ENCODE measurements around the gene OTULINL. TPM values are rescaled to one million over a fixed set of nuclear protein-coding genes. Genes with fewer than 3 reads are reported as not detected.

Gene OTULINL
- polyA plus RNA-seq, 3 donors: 56.8 to 107 (median 92.9) TPM

GRCh38 chr5:14590949-14591348, 9.4 kb downstream of the OTULINL start:
- Histone ChIP-seq H2AFZ (ENCODE audit: insufficient read depth, low read depth, low read length, poor library complexity, severe bottlenecking) (no peak overlapping the region), H3K79me2 (ENCODE audit: insufficient read depth, low read length) (peaks cover 100% of the 10 kb centered on the region), H4K20me1 (ENCODE audit: insufficient read depth, low read length) (peaks cover 98% of the 10 kb centered on the region), H3K4me2 (replicated peaks; ENCODE audit: extremely low read depth, low read length, poor library complexity, severe bottlenecking) (no peak overlapping the region), H3K9ac (ENCODE audit: insufficient read depth, low read length, poor library complexity, severe bottlenecking) (no peak overlapping the region), H3K27me3 (ENCODE audit: control insufficient read depth in 2 of 2, insufficient read depth in 2 of 2, low read length in 2 of 2) (no peaks in the 10 kb centered on the region), H3K27ac (ENCODE audit: low read depth in 1 of 2, low read length in 2 of 2) (peak overlapping the region; percentile 42 to 91), H3K4me1 (ENCODE audit: control insufficient read depth in 1 of 2, insufficient read depth in 2 of 2, low read length in 2 of 2) (peaks cover 92 to 99% of the 10 kb centered on the region in 2 donors), H3K4me3 (replicated peaks in 1 of 3; ENCODE audit: low read depth in 2 of 3, low read length in 3 of 3) (no peak overlapping the region), H3K9me3 (replicated peaks in 1 of 2; ENCODE audit: control insufficient read depth in 1 of 2, insufficient read depth in 1 of 2, low read length in 2 of 2) (no peaks in the 10 kb centered on the region), H3K36me3 (replicated peaks in 1 of 2; ENCODE audit: control insufficient read depth in 1 of 2, insufficient read depth in 2 of 2, low read length in 2 of 2) (peaks cover 0 to 4% of the 10 kb centered on the region in 2 donors)
- H3K4me3 Mint-ChIP-seq: no peak overlapping the region
- H3K27ac Mint-ChIP-seq: peak overlapping the region; percentile 26 to 85 (median 57)
- DNase-seq: no peak
- WGBS (ENCODE audit: insufficient coverage): 89% methylated on average over 1 of the region's 2 CpGs
- intact Hi-C loops (cut with micrococcal nuclease): loop anchor here in 1 of 2 donors (10.0 kb wide), 2 partner anchors 126 to 256 kb away; no protein-coding TSS in a partner anchor
- H3K36me3 Mint-ChIP-seq: peaks cover 6 to 16% of the 10 kb centered on the region in 2 donors
- peaks cover 0 to 1% (median 0%) of the 10 kb centered on the region in 3 donors for H3K27me3 Mint-ChIP-seq (ENCODE audit: low read depth in 3 of 3)
- peaks cover 94% of the 10 kb centered on the region for H3K4me1 Mint-ChIP-seq
- TF ChIP-seq, protein P1, sequence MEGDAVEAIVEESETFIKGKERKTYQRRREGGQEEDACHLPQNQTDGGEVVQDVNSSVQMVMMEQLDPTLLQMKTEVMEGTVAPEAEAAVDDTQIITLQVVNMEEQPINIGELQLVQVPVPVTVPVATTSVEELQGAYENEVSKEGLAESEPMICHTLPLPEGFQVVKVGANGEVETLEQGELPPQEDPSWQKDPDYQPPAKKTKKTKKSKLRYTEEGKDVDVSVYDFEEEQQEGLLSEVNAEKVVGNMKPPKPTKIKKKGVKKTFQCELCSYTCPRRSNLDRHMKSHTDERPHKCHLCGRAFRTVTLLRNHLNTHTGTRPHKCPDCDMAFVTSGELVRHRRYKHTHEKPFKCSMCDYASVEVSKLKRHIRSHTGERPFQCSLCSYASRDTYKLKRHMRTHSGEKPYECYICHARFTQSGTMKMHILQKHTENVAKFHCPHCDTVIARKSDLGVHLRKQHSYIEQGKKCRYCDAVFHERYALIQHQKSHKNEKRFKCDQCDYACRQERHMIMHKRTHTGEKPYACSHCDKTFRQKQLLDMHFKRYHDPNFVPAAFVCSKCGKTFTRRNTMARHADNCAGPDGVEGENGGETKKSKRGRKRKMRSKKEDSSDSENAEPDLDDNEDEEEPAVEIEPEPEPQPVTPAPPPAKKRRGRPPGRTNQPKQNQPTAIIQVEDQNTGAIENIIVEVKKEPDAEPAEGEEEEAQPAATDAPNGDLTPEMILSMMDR (IDR thresholded peaks at IDR 0.05): no peak
- H3K9me3 Mint-ChIP-seq: no peaks in the 10 kb centered on the region

- Histone ChIP-seq H3K36me3 (replicated peaks in 1 of 2; ENCODE audit: control insufficient read depth in 1 of 2, insufficient read depth in 2 of 2, low read length in 2 of 2) (peaks cover 0 to 4% of the 10 kb centered on the region in 2 donors), H3K79me2 (ENCODE audit: insufficient read depth, low read length) (peaks cover 100% of the 10 kb centered on the region), H3K9ac (ENCODE audit: insufficient read depth, low read length, poor library complexity, severe bottlenecking) (no peak overlapping the region), H3K4me2 (replicated peaks; ENCODE audit: extremely low read depth, low read length, poor library complexity, severe bottlenecking) (no peak overlapping the region), H4K20me1 (ENCODE audit: insufficient read depth, low read length) (peaks cover 98% of the 10 kb centered on the region), H3K27me3 (ENCODE audit: control insufficient read depth in 2 of 2, insufficient read depth in 2 of 2, low read length in 2 of 2) (no peaks in the 10 kb centered on the region), H3K27ac (ENCODE audit: low read depth in 1 of 2, low read length in 2 of 2) (peak overlapping the region; percentile 42 to 91), H3K9me3 (replicated peaks in 1 of 2; ENCODE audit: control insufficient read depth in 1 of 2, insufficient read depth in 1 of 2, low read length in 2 of 2) (no peaks in the 10 kb centered on the region), H2AFZ (ENCODE audit: insufficient read depth, low read depth, low read length, poor library complexity, severe bottlenecking) (no peak overlapping the region), H3K4me3 (replicated peaks in 1 of 3; ENCODE audit: low read depth in 2 of 3, low read length in 3 of 3) (no peak overlapping the region), H3K4me1 (ENCODE audit: control insufficient read depth in 1 of 2, insufficient read depth in 2 of 2, low read length in 2 of 2) (peaks cover 93 to 99% of the 10 kb centered on the region in 2 donors)
- Mint-ChIP-seq H3K4me1 (peaks cover 94% of the 10 kb centered on the region), H3K4me3 (no peak overlapping the region), H3K27ac (peak overlapping the region in 6 of 7 donors; percentile 48 to 85 (median 67)), H3K27me3 (ENCODE audit: low read depth in 3 of 3) (peaks cover 0 to 1% (median 0%) of the 10 kb centered on the region in 3 donors), H3K9me3 (no peaks in the 10 kb centered on the region), H3K36me3 (peaks cover 6 to 22% of the 10 kb centered on the region in 2 donors)
- intact Hi-C loops (cut with micrococcal nuclease): loop anchor here in 1 of 2 donors (10.0 kb wide), 2 partner anchors 127 to 257 kb away; no protein-coding TSS in a partner anchor
- TF ChIP-seq, protein P1 (IDR thresholded peaks at IDR 0.05): no peak
- DNase-seq: peak in 1 of 3 donors; percentile 29
- WGBS (ENCODE audit: insufficient coverage): no CpG with 5 or more reads among the region's 2 CpGs
These were observed 10.0 kb downstream of the OTULINL start for GRCh38 chr5:14591548-14591947.

Measured in CD14-positive monocyte (primary cell).